22Rv1 (cell line): Measurements from ENCODE around the gene PRPF18.

Source experiments
- ZFX ChIP-seq: fragments of 450-650 bp; IDR thresholded peaks from 2 replicates; pipeline ENCODE4 v1.6.1; 2017; ENCODE audit warnings: antibody characterized with exemption, borderline replicate concordance
- TF ChIP-seq, protein P1 (sequence below): fragments of 450-650 bp; IDR thresholded peaks from 2 replicates; pipeline ENCODE4 v1.5.1; 2017; ENCODE audit warnings: mild to moderate bottlenecking

- TF ChIP-seq, protein P1, sequence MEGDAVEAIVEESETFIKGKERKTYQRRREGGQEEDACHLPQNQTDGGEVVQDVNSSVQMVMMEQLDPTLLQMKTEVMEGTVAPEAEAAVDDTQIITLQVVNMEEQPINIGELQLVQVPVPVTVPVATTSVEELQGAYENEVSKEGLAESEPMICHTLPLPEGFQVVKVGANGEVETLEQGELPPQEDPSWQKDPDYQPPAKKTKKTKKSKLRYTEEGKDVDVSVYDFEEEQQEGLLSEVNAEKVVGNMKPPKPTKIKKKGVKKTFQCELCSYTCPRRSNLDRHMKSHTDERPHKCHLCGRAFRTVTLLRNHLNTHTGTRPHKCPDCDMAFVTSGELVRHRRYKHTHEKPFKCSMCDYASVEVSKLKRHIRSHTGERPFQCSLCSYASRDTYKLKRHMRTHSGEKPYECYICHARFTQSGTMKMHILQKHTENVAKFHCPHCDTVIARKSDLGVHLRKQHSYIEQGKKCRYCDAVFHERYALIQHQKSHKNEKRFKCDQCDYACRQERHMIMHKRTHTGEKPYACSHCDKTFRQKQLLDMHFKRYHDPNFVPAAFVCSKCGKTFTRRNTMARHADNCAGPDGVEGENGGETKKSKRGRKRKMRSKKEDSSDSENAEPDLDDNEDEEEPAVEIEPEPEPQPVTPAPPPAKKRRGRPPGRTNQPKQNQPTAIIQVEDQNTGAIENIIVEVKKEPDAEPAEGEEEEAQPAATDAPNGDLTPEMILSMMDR = no peak
- TF ChIP-seq ZFX = no peak
Observed at GRCh38 chr10:13670311-13670710, 83.5 kb downstream of the PRPF18 start.
